Measurements from ENCODE around the gene ZBTB7C.

GRCh38 chr18:48121752-48122151 is 287.4 kb downstream of the ZBTB7C start:
- TF ChIP-seq, protein P1, sequence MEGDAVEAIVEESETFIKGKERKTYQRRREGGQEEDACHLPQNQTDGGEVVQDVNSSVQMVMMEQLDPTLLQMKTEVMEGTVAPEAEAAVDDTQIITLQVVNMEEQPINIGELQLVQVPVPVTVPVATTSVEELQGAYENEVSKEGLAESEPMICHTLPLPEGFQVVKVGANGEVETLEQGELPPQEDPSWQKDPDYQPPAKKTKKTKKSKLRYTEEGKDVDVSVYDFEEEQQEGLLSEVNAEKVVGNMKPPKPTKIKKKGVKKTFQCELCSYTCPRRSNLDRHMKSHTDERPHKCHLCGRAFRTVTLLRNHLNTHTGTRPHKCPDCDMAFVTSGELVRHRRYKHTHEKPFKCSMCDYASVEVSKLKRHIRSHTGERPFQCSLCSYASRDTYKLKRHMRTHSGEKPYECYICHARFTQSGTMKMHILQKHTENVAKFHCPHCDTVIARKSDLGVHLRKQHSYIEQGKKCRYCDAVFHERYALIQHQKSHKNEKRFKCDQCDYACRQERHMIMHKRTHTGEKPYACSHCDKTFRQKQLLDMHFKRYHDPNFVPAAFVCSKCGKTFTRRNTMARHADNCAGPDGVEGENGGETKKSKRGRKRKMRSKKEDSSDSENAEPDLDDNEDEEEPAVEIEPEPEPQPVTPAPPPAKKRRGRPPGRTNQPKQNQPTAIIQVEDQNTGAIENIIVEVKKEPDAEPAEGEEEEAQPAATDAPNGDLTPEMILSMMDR (conservative IDR thresholded peaks at IDR 0.05; ENCODE audit: low read depth, low read length) = no peak
- no peak for TF ChIP-seq EZH2 (IDR thresholded peaks at IDR 0.05; ENCODE audit: borderline replicate concordance, low read depth, low read length, poor library complexity, severe bottlenecking)
